Erythroblast (primary cell): ENCODE measurements around the gene FAAP100.

Experiments
- DNase-seq, 2 experiments: peaks; one replicate each; lab custom pipeline; 2025; lab: John Stamatoyannopoulos, UW
- GATA1 ChIP-seq: IDR thresholded peaks from 2 replicates; pipeline ENCODE4 v1.6.1; 2011; ENCODE audit warnings: low read depth, mild to moderate bottlenecking, control low read depth, low read length, moderate library complexity
- POLR2A ChIP-seq: IDR thresholded peaks from 2 replicates; pipeline ENCODE4 v1.6.1; 2011; ENCODE audit warnings: mild to moderate bottlenecking, low read length

Gene FAAP100

GRCh38 chr17:81569986-81570514 is 17.9 kb upstream of the FAAP100 start:
- no peak for TF ChIP-seq POLR2A
- no peak for TF ChIP-seq GATA1
- DNase-seq = no peak

DNA sequence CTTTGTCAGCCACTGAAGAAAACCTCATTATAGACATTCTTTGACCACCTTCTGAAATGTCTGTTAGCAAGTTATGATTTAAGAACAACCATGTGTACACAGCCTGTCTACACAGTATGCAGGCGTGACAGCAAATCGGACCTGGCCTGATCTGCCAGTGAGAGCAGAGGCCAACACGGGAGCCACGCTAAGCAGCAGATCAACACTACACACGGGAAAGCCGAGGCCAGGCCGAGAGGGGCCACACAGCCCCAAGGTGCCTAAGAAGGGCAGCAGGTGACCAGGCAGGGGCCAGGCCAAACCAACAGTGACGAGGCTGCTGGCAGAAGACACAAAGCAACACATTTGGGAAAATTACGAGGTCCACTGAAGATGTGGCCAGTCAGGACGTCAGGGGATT is 16.3 kb upstream of the FAAP100 start:
- TF ChIP-seq POLR2A (no peak), GATA1 (no peak)
- DNase-seq = no peak

GRCh38 chr17:81567191-81567590 is 15.0 kb upstream of the FAAP100 start:
- TF ChIP-seq POLR2A (no peak), GATA1 (no peak)
- no peak for DNase-seq

- DNase-seq = no peak
- TF ChIP-seq GATA1 (no peak), POLR2A (no peak)
Observed at GRCh38 chr17:81566461-81567126, 14.4 kb upstream of the FAAP100 start.

DNA sequence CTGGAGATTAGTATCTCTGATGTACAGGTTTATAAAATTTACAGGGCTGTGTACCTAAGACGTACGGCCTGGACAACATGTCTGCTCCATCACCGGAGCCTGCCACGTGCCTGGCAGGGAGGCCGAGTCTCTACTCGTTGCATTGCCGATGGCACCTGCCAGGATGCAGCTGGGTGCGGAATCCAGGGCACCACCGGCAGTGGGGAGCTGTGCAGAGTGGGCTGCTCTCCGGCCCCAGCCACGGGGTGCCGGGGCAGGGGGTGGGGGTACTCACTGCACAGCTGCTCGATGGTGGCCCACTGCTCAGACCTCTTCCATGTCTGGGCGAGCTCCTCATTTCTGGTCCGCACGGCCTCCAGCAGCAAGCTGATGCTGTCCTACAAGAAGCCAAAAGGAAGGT is 13.1 kb upstream of the FAAP100 start:
- TF ChIP-seq POLR2A (no peak), GATA1 (no peak)
- DNase-seq = no peak

- DNase-seq = no peak
Observed at GRCh38 chr17:81564778-81565177, 12.6 kb upstream of the FAAP100 start.

DNA sequence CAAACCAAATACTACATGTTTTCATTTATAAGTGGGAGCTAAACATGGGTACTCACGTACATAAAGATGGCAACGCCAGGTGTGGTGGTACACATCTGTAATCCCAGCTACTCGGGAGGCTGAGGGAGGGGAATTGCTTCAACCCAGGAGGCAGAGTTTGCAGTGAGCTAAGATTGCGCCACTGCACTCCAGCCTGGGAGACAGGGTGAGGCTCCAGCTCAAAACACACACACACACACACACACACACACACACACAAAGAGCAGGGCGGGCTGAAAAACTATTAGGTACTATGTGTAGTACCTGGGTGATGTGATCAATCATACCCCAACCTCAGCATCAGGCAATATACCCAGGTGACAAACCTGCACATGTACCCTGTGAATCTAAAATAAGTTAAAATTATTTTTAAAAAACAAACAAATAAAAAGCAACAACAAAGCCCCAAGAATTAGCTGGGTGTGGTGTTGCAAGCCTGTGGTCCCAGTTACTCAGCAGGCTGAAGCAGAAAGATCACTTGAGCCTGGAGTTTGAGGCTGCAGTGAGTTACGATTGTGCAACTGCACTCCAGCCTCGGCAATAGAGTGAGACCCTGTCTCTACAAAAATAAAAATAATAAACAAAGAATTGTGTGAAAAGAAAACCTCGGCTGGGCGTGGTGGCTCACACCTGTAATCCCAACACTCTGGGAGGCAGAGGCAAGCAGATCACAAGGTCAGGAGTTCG is 11.9 kb upstream of the FAAP100 start:
- no peak for DNase-seq
- TF ChIP-seq GATA1 (no peak), POLR2A (no peak)

More at GRCh38 chr17:81564778-81565177, 12.6 kb upstream of the FAAP100 start:
- TF ChIP-seq GATA1 (no peak), POLR2A (no peak)

DNA sequence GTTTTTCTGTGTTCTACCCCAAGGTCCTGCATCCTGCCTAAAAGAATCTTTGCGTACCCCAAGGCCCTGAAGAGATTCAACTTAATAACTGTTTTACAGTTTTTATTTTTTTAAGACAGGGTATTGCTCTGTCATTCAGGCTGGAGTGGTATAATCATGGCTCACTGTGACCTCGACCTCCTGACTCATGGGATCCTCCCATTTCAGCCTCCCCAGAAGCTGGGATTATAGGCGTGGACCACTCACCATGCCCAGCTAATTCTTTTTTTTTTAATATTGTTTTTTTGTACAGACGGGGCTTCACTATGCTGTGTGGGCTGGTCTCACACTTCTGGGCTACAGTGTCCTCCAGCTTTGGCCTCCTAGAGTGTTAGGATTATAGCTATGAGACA is 9.3 kb upstream of the FAAP100 start:
- TF ChIP-seq GATA1 = no peak
- TF ChIP-seq POLR2A = no peak
- DNase-seq = peak in 1 of 2 experiments; percentile 52

- DNase-seq = no peak
- TF ChIP-seq GATA1 = no peak
- TF ChIP-seq POLR2A = no peak
Observed at GRCh38 chr17:81558941-81559806, 7.0 kb upstream of the FAAP100 start.

DNA sequence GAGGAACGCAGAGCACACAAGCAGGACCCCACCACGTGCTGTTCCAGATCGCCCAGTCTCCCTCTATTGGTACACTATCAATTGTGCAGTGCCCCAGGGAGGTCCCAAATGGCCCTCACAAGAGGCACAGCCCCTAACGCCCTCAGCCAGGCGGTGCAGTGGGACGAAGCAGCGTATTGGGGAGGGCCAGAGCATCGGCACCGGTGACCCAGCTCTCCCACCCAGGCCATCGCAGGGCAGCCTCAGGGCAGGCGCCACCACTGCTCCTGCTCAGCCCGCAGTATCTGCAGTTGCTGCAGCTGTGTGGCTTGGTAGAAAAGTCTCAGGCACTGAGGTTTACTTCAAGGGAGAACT is 5.9 kb upstream of the FAAP100 start:
- no peak for TF ChIP-seq POLR2A
- TF ChIP-seq GATA1 = no peak
- DNase-seq = no peak

DNA sequence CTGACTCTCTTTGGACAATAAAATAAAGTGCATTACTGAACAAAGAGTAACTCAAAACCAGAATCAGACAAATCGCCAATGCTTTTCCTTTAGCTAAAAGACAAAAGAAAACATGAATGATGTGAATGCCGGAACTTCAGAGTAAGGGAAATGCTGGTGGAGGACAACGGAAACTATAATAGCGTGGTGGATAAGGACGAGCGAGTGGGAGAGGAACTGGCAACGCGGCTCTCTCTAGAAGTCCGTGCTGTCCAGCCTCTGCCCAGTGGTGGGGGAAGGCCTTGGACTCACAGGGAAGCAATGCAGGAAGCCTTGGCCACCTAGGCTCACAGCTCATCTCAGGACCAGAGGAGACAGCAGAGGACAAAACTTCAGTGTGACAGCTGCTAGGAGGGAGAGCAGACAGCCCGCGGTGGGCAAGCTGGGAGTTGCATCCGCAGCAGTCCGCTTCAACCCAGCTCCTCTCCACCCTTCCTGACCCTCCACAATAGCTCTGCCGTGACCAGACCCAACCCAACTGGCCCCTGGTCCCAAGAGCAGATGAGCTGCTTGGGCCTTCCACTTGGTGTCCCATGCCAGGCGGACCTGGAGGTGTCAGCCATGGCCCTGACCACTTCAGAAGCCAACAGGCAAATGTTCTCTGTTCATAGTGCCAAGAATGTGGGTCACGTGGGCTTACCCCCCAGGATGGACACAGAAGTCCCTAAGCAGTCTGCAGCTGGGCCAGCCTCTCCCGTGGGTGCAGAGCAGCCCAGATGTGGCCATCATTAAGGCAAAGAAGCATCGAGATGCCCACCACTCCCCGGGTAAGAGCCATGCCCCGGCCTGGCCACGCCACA is 5.3 kb upstream of the FAAP100 start:
- no peak for TF ChIP-seq POLR2A
- no peak for TF ChIP-seq GATA1
- DNase-seq = no peak

- no peak for DNase-seq
- TF ChIP-seq GATA1 (no peak), POLR2A (no peak)
Observed at GRCh38 chr17:81556863-81557262, 4.7 kb upstream of the FAAP100 start.

GRCh38 chr17:81556175-81556691 is 4.1 kb upstream of the FAAP100 start:
- no peak for TF ChIP-seq GATA1
- no peak for TF ChIP-seq POLR2A
- DNase-seq = no peak
